Keratinocyte (primary cell): Measurements from ENCODE around the gene SBNO1. TPM values are rescaled to one million over a fixed set of nuclear protein-coding genes. Genes with fewer than 3 reads are reported as not detected.

ENCODE experiments used
- DNase-seq: peaks from one replicate; pipeline ENCODE4 v3.0.0-alpha.2; 2011; ENCODE audit warnings: low read depth, missing footprints, low spot score
- FAIRE-seq: peaks from 2 replicates; lab custom pipeline; 2011; peaks lifted over from hg19 to GRCh38; lab: Jason Lieb, UNC
- H2AFZ ChIP-seq: 2 replicates; pipeline ENCODE4 v1.6.0; 2012; ENCODE audit warnings: low read length, control low read depth, inconsistent platforms; ENCODE audit not compliant: control insufficient read depth
- H3K27ac ChIP-seq: 2 replicates; pipeline ENCODE4 v1.5.1; 2011; ENCODE audit warnings: low read length; ENCODE audit not compliant: control insufficient read depth, insufficient read depth
- H3K27me3 ChIP-seq: 3 replicates; pipeline ENCODE4 v1.6.0; 2011; ENCODE audit warnings: low read length; ENCODE audit not compliant: control insufficient read depth, insufficient read depth; ENCODE audit errors: extremely low read depth
- H3K36me3 ChIP-seq, 2 experiments: 2 replicates in 1 of 2; 3 replicates in 1 of 2; pipeline ENCODE4 v1.5.1; 2011; ENCODE audit warnings: low read length in 2 of 2, mild to moderate bottlenecking in 1 of 2; ENCODE audit not compliant: control insufficient read depth in 2 of 2, insufficient read depth in 2 of 2; ENCODE audit errors: extremely low read depth in 1 of 2
- H3K4me1 ChIP-seq: 3 replicates; pipeline ENCODE4 v1.5.1; 2011; ENCODE audit warnings: low read length; ENCODE audit not compliant: control insufficient read depth, insufficient read depth; ENCODE audit errors: extremely low read depth
- H3K4me2 ChIP-seq: 3 replicates; pipeline ENCODE4 v1.6.0; 2011; ENCODE audit warnings: low read depth, low read length; ENCODE audit not compliant: control insufficient read depth, insufficient read depth; ENCODE audit errors: extremely low read depth
- H3K4me3 ChIP-seq, 3 experiments: fragments of 200-600 bp in 1 of 3; sonication (generic) in 1 of 3; 2 replicates in 2 of 3; 3 replicates in 1 of 3; pipeline ENCODE4 v1.5.1; 2011 to 2016; ENCODE audit warnings: low read length in 3 of 3, mild to moderate bottlenecking in 3 of 3, control low read depth in 2 of 3, inconsistent platforms in 1 of 3, low read depth in 1 of 3, mixed read lengths in 1 of 3, mixed run types in 1 of 3, moderate library complexity in 1 of 3; ENCODE audit not compliant: control insufficient read depth in 2 of 3, insufficient read depth in 2 of 3; ENCODE audit errors: extremely low read depth in 1 of 3
- H3K79me2 ChIP-seq: 2 replicates; pipeline ENCODE4 v1.6.0; 2012; ENCODE audit warnings: low read length; ENCODE audit not compliant: control insufficient read depth, insufficient read depth
- H3K9ac ChIP-seq: 3 replicates; pipeline ENCODE4 v1.6.0; 2011; ENCODE audit warnings: low read length; ENCODE audit not compliant: control insufficient read depth, insufficient read depth; ENCODE audit errors: extremely low read depth
- H3K9me1 ChIP-seq: 3 replicates; pipeline ENCODE4 v1.6.0; 2011; ENCODE audit warnings: low read length; ENCODE audit not compliant: control insufficient read depth, insufficient read depth; ENCODE audit errors: extremely low read depth
- H3K9me3 ChIP-seq: 2 replicates; pipeline ENCODE4 v1.5.1; 2012; ENCODE audit warnings: low read depth, low read length; ENCODE audit not compliant: control insufficient read depth
- H4K20me1 ChIP-seq: 3 replicates; pipeline ENCODE4 v1.6.0; 2011; ENCODE audit warnings: low read length; ENCODE audit not compliant: control insufficient read depth, insufficient read depth; ENCODE audit errors: extremely low read depth
- CTCF ChIP-seq, 3 experiments: IDR thresholded peaks in 1 of 3; conservative IDR thresholded peaks in 1 of 3; optimal IDR thresholded peaks in 1 of 3; 2 replicates in 2 of 3; 3 replicates in 1 of 3; pipeline versions ENCODE3 to v1.5.1; 2011; ENCODE audit warnings: low read length in 3 of 3, mild to moderate bottlenecking in 3 of 3, moderate library complexity in 2 of 3, control low read depth in 1 of 3, inconsistent platforms in 1 of 3; ENCODE audit not compliant: insufficient read depth in 2 of 3; ENCODE audit errors: extremely low read depth in 1 of 3
- EZH2 ChIP-seq: IDR thresholded peaks from one replicate; pipeline ENCODE4 v1.6.1; 2012; ENCODE audit warnings: inconsistent platforms, mild to moderate bottlenecking, low read length, moderate library complexity
- dilution Hi-C: fragments of 300-500 bp; cut with MboI; formaldehyde crosslinking; loops from one replicate; pipeline ENCODE4 v1.7.0; 2020; ENCODE audit warnings: low sequenced_read_pairs; ENCODE audit not compliant: extremely low pct_ligation_motif_present
- polyA plus RNA-seq, 5 experiments: library from polyadenylated mRNA; depleted of rRNA in 3 of 5; stranded (reverse) in 3 of 5; stranded (forward) in 1 of 5; unstranded in 1 of 5; fragments of >200 nt; gene quantifications; 1 replicate in 1 of 5; 2 replicates in 3 of 5; 3 replicates in 1 of 5; pipeline versions ENCODE4 v1.2.1 to v1.2.3, GENCODE V29; 2011 to 2012; ENCODE audit warnings: missing spikeins in 2 of 5, low read depth in 1 of 5, low replicate concordance in 1 of 5

The SBNO1 gene
- polyA plus RNA-seq, 1 donor (not counting 4 experiments of a cell fraction or from before 2014, with no cell fraction given), result 18.4 TPM

- peaks cover 17% of the 10 kb centered on the region for H4K20me1 ChIP-seq
- peaks cover 44 to 45% of the 10 kb centered on the region in 2 experiments for H3K36me3 ChIP-seq
- peaks cover 61% of the 10 kb centered on the region for H3K79me2 ChIP-seq
- no peak overlapping the region for H3K27ac ChIP-seq
- no peak overlapping the region for H2AFZ ChIP-seq
- H3K27me3 ChIP-seq, result no peaks in the 10 kb centered on the region
- H3K9ac ChIP-seq, result no peak overlapping the region
- dilution Hi-C loops, result no loop called here
- TF ChIP-seq EZH2 (no peak), CTCF (optimal IDR thresholded peaks at IDR 0.05 in 1 of 3, IDR thresholded peaks at IDR 0.05 in 1 of 3, conservative IDR thresholded peaks at IDR 0.05 in 1 of 3; ENCODE audit: extremely low read depth in 1 of 3, insufficient read depth in 2 of 3, low read length in 3 of 3) (no peak)
- H3K9me3 ChIP-seq, result no peaks in the 10 kb centered on the region
- no peak overlapping the region for H3K4me3 ChIP-seq
- H3K9me1 ChIP-seq, result no peaks in the 10 kb centered on the region
- DNase-seq (no peak), FAIRE-seq (no peak)
- no peaks in the 10 kb centered on the region for H3K4me1 ChIP-seq
- no peak overlapping the region for H3K4me2 ChIP-seq
These were observed 34.6 kb upstream of the SBNO1 start for GRCh38 chr12:123399255-123399617.

- dilution Hi-C loops, result no loop called here
- Histone ChIP-seq H3K36me3 (peaks cover 40 to 42% of the 10 kb centered on the region in 2 experiments), H3K9me1 (no peaks in the 10 kb centered on the region), H3K4me2 (no peak overlapping the region), H3K79me2 (peaks cover 62% of the 10 kb centered on the region), H3K27me3 (no peaks in the 10 kb centered on the region), H3K4me1 (no peaks in the 10 kb centered on the region), H4K20me1 (peaks cover 17% of the 10 kb centered on the region), H2AFZ (no peak overlapping the region), H3K9me3 (no peaks in the 10 kb centered on the region), H3K4me3 (no peak overlapping the region), H3K9ac (no peak overlapping the region), H3K27ac (no peak overlapping the region)
- DNase-seq (no peak), FAIRE-seq (no peak)
- TF ChIP-seq CTCF (optimal IDR thresholded peaks at IDR 0.05 in 1 of 3, IDR thresholded peaks at IDR 0.05 in 1 of 3, conservative IDR thresholded peaks at IDR 0.05 in 1 of 3; ENCODE audit: extremely low read depth in 1 of 3, insufficient read depth in 2 of 3, low read length in 3 of 3) (no peak), EZH2 (no peak)
These were observed 34.1 kb upstream of the SBNO1 start for GRCh38 chr12:123398550-123399254.
